ENCODE results near the gene PUSL1.
A peak's percentile ranks its signal among the peaks of the same experiment; 100 is the strongest.

Gene PUSL1

DNA sequence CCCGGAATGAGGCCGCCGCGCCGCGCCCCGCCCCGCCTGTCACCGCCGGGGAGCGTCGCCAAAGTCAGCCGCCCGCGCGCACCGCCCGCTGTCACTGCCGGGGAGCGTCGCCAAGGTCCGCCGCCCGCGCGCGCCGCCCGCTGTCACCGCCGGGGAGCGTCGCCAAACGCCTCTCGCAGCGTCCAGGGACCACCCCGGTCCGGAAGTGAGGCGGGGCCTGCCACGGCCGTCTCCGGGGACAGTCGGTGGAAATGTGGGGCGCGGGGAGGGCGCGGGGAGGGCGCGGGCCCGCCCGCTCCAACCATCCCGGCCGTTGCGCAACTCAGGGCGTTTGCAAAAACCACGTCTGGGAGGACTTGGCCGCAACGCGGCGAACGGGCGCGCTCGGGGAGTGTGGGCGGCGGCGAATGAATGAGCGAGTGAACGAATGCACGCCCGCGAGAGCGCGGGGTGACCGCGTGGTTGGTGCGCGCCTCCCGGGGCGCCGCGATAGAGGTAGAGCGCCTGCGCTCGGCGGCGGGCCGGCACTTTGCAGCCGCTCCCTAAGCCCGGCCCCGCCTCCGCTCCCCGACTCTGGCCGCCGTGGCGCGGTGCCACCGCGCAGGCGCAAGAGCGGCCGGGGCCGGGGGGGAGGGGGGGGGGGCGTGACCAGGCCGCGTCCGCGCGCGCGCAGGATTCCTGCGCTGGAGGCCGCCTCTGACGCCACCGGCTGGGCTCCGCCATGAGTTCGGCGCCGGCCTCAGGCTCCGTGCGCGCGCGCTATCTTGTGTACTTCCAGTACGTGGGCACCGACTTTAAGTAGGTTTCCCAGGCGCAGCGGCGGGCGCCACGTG lies at the start of gene PUSL1, which contains the start of gene ACAP3:
PUSL1 (plus strand) TSS at position 675 of the 833 bp plus-strand sequence; CDS start at position 722, 47 bp downstream.
ACAP3 (minus strand) TSS at position 8 of the 833 bp plus-strand sequence. CDS start 115 bp downstream, outside the sequence.
- DNase-seq = peak; percentile 92

DNA sequence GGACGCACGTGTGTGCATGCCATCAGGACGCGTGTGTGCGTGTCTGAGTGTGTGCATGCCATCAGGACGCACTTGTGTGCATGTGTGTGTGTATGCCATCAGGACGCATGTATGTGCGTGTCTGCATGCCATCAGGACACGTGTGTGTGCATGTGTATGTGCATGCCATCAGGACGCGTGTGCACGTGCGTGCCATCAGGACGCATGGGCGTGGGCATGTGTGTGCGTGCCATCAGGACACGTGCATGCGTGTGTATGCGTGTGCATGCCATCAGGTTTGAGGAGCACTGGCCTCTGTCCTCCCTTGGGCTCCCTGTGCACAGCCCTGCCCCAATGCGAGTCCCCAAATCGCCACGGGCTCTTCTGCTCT lies 49.3 kb upstream of the PUSL1 start:
- no peak for DNase-seq

- no peak for DNase-seq
Observed at GRCh38 chr1:1259540-1259939, 48.9 kb upstream of the PUSL1 start.

GRCh38 chr1:1259951-1260600 lies 48.3 kb upstream of the PUSL1 start:
- DNase-seq = no peak

- no peak for DNase-seq
Observed at GRCh38 chr1:1260843-1261560, 47.4 kb upstream of the PUSL1 start.

GRCh38 chr1:1262071-1262470 lies 46.3 kb upstream of the PUSL1 start:
- no peak for DNase-seq

DNA sequence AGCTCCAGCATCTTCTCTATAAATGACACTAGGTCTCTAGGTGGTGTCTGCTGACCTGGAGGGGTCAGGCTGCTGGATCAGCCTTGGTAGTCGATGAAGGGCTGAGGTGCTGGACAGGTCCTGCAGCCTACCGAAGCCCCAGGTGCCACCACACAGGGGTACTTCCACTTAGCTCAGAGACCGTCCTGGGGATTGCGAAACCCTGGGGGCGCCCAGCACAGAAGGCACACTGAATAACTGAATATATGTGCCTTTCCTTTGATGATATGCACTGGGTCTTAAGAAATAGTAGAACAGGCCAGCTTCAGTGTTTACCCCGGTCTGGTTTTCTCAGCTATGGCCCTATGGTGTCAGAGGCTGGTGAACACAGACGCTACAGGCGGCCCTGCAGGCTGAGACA lies 45.6 kb upstream of the PUSL1 start:
- no peak for DNase-seq

GRCh38 chr1:1264026-1264425 lies 44.4 kb upstream of the PUSL1 start:
- no peak for DNase-seq

GRCh38 chr1:1264868-1265272 lies 43.5 kb upstream of the PUSL1 start:
- DNase-seq = peak; percentile 100

DNA sequence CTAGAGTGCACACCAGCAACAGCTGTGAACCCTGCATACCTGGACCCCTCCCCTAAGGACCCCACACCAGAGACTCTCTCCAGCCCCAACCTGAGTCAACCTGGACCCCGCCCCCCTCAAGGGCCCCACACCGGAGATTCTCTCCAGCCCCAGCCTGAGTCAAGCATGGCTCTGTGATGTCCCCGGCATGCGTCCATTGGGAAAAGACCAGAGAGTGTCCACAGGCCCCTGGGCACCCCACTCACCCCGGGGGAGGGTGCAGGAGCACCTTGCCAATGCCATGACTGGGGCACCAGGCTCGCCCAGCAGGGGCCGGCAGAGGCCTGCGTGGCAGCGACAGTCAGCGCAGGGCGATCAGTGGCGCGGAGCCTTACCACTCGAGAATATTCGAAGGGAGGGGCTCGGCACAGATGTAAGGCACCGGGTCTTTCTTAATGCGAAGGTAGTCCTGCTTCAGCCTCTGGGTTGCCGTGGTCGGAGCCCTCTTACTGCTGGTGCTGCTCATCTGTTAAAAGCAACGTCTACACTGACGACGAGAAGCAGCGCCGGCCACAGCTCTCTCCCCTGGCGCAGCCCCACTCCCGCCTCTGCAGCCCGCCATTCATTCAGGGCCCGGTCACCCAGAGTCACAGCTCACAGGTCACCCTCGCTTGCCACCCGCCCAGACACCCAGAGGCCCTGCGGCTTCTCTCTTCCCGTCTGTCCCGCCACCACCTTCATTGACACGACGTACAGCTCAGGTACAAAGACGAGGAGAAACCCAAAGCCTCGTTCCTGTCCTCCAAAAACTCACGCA lies 40.7 kb upstream of the PUSL1 start:
- DNase-seq = no peak

- no peak for DNase-seq
Observed at GRCh38 chr1:1268284-1268682, 40.1 kb upstream of the PUSL1 start.

DNA sequence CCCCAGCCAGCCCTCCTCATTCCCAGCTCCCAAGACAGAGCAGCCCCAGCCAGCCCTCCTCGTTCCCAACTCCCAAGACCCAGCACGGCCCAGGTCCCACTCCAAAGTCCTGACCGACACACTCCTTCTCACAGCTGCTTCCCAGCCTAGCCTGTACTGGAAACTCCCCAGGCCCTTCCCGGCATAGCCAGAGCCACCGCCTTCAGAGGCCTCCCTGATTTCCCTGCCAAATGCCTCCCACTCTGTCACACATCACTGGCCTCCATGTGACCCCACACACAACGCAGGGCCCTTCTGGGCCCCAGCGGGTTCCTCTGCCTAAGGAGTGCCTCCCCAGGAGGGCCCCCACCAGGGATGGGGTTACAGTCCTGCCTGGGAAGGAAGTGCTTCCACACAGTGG lies 37.6 kb upstream of the PUSL1 start:
- DNase-seq = no peak

- DNase-seq = no peak
Observed at GRCh38 chr1:1272341-1273208, 35.8 kb upstream of the PUSL1 start.

DNA sequence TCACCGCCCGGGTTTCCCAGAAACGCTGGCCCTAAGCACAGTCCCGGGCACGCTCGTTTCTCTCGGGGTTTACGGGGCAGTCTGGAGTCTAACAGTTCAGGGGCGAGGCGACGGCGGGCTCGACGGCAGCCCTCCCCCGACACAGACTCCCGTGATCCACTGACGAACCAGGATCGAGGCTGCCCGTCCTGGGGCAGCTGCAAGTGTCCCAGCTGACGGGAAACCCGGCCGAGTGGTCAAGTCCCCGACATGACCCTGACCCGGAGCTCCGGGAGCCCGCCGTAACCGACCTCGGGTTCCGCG lies 35.2 kb upstream of the PUSL1 start:
- no peak for DNase-seq

DNA sequence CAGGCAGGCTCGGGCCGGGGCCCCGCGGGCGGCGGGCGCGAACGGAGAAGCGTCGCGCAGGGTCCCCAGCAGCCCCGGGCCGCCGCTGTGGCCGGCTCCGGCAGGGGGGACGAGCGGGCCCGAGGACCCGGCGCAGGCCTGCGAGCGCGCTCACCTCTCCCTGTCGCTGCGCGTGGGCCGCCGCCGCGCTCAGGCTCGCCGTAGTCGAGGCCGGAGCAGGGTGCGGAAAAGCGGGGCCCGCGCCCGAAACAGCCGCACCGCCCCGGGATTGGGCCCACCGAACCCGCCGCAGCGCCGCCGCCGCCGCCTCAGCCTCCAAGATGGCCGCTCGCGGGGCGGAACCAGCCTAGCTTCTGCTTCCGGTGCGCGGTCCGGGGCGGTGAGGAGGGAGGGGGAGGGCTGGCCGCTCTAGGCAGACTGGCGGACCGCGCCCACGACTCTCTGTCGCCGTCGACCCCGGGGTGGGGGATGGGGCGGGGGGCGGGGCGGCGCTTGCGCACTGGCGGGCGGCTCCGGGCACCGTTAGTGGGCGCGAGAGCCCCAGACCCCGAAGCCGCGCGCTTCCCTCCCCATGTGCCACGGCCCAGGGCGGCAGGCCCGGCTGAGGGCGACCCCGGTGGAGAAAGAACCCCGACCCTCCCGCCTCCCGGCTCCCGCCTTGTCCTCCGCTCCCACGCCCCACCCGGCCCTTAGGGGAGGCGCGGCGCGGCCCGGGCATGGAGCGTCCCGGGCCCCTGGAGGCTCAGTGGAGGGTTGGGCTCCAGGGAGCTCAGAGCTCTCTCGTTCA lies 34.7 kb upstream of the PUSL1 start, which contains the start of gene UBE2J2:
UBE2J2 (minus strand) TSS at position 343 of the 787 bp plus-strand sequence. CDS start 5,862 bp downstream, outside the sequence.
- peak; percentile 87 for DNase-seq

DNA sequence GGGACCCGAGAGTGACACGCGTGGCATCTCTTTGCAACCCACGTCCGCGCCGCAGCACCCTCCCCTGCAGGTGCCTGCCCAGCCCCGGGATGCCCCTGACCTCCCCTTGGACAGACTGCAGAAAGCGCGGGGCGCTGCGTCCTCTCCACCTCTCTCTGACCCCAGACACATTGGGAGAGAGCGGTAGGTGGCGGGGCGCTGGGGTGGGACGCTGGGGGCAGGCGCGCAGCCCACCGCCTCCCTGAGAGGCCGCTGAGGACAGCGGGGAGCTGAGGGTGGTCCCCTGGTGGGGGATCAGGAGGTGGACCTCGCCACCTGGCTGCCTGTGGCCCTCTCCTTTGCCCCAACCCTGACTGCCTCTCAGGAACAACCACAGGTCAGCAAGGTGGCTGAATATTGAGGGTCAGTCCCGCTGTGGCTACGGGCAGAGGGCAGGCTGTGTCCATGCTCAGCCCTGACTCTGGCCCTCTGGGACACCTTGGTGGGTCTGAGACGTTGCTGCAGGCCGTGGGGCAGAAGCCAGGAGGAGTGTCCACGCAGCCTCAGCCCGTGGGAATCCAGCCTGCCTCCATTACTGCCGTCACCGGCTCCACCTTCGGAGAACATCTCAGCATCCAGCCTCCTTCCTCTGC lies 34.0 kb upstream of the PUSL1 start:
- no peak for DNase-seq

DNA sequence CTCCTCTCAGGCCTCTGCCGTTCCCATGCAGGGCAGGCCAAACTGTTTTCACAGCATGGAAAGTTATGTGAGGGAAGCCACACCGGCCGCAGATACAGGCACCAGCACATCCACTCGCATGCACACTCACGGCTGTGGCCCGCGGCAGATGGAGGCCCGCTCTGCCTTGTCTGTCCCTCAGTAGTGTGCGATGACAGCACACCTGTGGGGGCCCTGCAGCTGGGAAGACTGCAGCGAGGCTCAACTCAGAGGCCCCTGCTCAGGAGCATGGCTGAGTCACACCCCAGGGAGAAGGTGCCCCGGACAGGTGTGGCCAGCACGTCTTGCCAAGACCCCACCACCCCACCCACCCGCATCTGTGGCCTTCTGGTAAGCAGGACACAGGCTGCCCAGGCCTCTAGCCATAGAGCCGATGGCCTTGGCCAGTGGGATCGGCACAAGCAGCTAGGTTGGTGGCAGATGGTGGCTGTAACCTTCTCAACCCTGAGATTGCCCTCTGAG lies 33.4 kb upstream of the PUSL1 start:
- no peak for DNase-seq

DNA sequence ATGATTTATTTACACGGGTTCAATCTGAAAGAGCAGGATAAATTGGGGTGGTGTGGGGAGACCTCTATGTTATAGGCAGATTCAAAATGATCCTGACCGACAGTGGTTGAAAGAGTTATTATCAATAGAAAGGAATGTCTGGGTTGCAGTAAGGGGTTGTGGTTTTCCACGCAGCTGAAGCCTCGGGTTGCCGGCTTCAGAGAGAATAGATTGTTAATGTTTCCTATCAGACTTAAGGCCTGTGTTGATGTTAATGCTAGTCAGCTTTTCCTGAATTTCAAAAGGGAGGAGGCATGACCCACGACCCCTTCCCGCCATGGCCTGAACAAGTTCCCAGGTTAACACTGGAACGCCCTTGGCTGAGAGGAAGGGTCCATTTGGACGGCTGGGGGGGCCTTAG lies 32.6 kb upstream of the PUSL1 start:
- DNase-seq = peak; percentile 26

DNA sequence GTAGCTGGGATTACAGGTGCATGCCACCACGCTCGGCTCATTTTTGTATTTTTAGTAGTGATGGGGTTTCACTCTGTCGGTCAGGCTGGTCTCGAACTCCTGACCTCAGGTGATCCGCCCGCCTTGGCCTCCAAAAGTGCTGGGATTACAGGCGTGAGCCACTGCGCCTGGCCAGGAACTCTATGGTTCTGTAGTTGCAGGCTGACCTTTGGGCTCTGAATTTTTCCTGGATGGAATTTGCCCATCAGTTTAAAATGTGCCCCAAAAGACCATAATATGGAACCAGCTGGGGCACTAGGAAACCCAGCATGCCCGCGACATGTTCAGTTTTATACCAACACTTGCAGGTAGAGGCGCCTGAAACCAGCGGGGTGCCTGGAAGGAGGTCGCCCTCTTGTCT lies 29.8 kb upstream of the PUSL1 start:
- DNase-seq = no peak

DNA sequence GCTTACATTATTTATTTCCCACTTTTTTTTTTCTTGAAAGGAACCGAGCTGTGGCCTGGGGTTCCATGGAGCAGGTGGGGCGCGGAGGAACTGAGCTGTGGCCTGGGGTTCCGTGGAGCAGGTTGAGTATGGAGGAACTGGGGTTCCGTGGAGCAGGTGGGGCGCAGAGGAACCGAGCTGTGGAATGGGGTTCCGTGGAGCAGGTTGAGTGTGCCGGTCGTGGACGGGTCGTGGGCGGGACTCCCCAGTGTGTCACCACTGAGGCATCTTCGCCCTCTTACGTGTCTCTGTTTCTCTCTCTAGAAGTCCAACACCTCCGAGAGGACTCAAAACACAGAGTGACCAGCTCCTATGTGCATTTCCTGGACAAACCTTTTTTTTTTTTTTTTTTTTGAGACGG lies 29.4 kb upstream of the PUSL1 start:
- no peak for DNase-seq

Data from EL (cell line).